Putamen (tissue), 1 donor: Measurements from ENCODE around the gene CUL2.
"Not testable (repeated sequence)": the region's sequence is repeated elsewhere in the genome, so short reads cannot be mapped to it uniquely, and the experiment has no call there.

Experiments used
- DNase-seq: peaks from one replicate; pipeline ENCODE4 v3.0.0-alpha.2; 2016; ENCODE audit warnings: low spot score

Gene CUL2

GRCh38 chr10:34979938-34980337, 110.2 kb downstream of the CUL2 start:
- no peak for DNase-seq

DNA sequence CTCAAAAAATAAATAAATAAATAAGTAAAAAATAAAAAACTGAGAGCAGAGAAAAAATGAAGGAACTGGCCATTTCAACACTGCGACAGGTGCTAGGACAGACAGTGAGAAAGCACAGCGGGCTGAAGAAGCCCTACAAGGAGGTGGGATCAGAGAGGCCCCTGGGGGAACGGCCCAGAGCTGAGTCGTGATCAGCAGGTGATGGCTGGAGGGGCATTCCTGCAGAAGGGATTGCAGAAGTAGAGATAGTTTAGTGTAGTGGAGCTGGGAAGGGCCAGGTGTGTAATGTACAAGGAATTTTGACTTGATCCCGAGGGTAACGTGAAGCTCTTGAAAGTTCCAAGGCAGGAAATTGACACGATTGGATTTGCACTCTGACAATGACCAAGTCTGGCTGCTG, 112.1 kb downstream of the CUL2 start:
- DNase-seq = no peak

DNA sequence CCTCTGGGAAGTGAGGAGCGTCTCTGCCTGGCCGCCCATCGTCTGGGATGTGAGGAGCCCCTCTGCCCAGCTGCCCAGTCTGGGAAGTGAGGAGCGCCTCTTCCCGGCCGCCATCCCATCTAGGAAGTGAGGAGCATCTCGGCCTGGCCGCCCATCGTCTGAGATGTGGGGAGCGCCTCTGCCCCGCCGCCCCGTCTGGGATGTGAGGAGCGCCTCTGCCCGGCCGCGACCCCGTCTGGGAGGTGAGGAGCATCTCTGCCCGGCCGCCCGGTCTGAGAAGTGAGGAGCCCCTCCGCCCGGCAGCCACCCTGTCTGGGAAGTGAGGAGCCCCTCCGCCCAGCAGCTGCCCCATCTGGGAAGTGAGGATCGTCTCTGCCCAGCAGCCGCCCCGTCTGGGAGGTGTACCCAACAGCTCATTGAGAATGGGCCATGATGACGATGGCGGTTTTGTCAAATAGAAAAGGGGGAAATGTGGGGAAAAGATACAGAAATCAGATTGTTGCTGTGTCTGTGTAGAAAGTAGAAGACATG, 113.7 kb downstream of the CUL2 start:
- not testable (repeated sequence) for DNase-seq

GRCh38 chr10:34974364-34975065, 115.6 kb downstream of the CUL2 start:
- DNase-seq = not testable (repeated sequence)

DNA sequence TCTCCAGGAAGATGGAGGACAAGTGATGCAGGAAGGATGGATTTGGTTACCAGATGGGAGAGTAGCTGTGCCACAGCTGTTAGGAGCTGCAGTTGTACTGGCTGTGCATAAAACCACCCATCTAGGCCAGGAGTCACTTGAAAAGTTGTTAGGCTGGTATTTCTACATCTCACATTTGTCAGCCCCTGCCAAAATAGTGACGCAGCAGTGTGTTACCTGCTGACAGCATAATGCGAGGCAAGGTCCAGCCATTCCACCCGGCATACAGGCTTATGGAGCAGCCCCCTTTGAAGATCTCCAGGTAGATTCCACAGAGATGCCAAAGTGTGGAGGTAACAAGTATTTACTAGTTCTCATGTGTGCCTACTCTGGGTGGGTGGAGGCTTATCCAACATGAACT, 116.4 kb downstream of the CUL2 start:
- not testable (repeated sequence) for DNase-seq

DNA sequence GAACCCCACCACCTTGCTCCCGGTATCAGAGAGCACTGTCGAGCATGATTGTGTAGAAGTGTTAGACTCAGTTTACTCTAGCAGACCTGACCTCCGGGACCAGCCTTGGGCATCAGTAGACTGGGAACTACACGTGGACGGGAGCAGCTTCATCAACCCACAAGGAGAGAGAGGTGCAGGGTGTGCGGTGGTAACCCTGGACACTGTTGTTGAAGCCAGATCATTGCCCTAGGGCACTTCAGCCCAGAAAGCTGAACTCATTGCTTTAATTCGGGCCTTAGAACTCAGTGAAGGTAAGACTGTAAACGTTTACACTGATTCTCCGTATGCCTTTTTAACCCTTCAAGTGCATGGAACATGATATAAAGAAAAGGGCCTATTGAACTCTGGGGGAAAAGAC, 117.0 kb downstream of the CUL2 start:
- DNase-seq = not testable (repeated sequence)

DNA sequence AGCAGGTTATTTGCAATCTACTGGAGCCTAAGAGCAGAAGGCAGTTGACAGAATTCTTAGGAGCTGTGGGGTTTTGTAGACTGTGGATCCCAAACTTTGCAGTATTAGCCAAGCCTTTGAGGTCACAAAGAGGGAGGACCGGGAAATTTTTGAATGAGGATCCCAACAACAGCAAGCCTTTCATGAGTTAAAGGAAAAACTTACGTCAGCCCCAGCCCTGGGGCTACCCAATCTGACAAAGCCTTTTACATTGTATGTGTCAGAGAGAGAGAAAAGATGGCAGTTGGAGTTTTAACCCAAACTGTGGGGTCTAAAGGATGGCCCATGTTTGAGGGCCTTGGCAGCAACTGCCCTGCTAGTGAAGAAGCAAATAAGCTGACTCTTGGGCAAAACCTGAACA, 117.5 kb downstream of the CUL2 start:
- DNase-seq = not testable (repeated sequence)

GRCh38 chr10:34971606-34972334, 118.4 kb downstream of the CUL2 start:
- DNase-seq = not testable (repeated sequence)

- no peak for DNase-seq
These were observed 121.0 kb downstream of the CUL2 start for GRCh38 chr10:34969171-34969570.

GRCh38 chr10:34967335-34967880, 122.7 kb downstream of the CUL2 start:
- peak; percentile 27 for DNase-seq

DNA sequence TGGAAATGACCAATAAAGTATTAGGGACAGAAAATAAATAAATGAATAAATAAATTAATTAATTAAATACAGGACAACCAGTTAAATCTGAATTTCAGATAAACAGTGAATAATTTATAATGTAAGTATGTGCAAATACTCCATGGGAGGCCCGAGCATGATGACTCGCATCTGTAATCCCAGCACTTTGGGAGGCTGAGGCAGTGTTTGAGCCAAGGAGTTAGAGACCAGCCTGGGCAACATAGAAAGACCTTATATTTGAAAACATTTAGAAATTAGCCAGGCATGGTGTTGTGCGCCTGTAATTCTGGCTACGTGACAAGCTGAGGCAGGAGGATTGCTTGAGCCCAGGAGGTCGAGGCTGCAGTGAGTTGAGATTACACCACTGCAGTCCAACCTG, 123.7 kb downstream of the CUL2 start:
- no peak for DNase-seq

- no peak for DNase-seq
These were observed 124.1 kb downstream of the CUL2 start for GRCh38 chr10:34966040-34966439.

DNA sequence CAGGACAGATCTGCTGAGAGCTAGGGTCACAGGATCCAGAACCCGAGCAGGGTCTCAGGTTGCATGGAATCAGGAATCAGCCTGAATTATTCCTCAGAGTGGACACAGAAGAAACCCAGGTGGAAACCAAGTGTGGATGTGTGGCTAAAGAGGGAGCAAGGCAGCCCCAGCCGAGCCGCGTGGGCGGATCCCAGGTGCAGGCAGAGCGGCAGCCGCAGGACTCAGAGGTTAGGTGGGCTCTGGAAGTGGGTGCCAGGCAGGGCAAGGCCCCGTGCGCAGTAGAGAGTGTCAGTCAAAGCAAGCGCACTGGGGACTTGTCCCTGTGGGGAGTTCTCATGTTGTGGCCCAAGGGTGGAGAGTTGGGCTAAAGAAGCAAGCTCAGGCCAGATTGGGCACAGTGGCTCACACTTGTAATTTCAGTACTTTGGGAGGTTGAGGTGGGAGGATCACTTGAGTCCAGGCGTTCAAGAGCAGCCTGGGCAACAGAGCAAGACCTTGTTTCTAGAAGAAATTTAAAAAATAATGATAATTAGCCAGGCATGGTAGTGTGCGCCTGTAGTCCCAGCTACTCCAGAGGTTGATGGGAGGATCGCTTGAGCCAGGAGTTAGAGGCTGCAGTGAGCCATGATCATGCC, 125.9 kb downstream of the CUL2 start:
- no peak for DNase-seq

GRCh38 chr10:34962866-34963265, 127.3 kb downstream of the CUL2 start:
- DNase-seq = no peak

- no peak for DNase-seq
These were observed 129.2 kb downstream of the CUL2 start for GRCh38 chr10:34960983-34961382.

- no peak for DNase-seq
These were observed 130.4 kb downstream of the CUL2 start for GRCh38 chr10:34959786-34960185.

DNA sequence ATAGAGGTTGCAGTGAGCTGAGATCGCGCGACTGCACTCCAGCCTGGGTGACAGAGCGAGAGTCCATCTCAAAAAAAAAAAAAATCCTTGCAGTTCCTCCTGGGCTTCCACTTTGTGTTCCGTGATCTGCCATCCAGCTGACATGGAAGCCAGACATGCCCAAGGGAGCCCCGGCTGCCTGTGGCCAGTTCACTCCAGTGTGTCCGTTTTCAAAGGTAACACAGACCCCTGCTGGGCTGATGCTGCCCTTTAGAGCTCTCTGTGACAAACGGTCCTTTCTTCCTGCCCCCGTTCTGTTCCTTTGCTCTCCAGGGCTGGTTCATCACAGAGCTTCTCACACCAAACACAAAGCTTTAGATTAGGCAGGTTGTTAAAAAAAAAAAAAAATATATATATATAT, 130.8 kb downstream of the CUL2 start:
- no peak for DNase-seq
